Left ventricle myocardium inferior (tissue), 1 donor: ENCODE data around the gene CENPM. TPM values are rescaled to one million over a fixed set of nuclear protein-coding genes. Genes with fewer than 3 reads are reported as not detected.
A peak's percentile ranks its signal among the peaks of the same experiment; 100 is the strongest.

ENCODE experiments used
- DNase-seq: peaks from one replicate; pipeline ENCODE4 v3.0.0-alpha.2; 2020
- H3K27ac ChIP-seq: fragments of 200-600 bp; replicated peaks from 2 replicates; pipeline ENCODE4 v1.8.0; 2021
- H3K27me3 ChIP-seq: fragments of 200-600 bp; 2 replicates; pipeline ENCODE4 v1.8.0; 2021; ENCODE audit warnings: low read depth
- H3K36me3 ChIP-seq: fragments of 200-600 bp; 2 replicates; pipeline ENCODE4 v1.8.0; 2021
- H3K4me1 ChIP-seq: fragments of 200-600 bp; 2 replicates; pipeline ENCODE4 v1.8.0; 2021
- H3K4me3 ChIP-seq: fragments of 200-600 bp; 2 replicates; pipeline ENCODE4 v1.8.0; 2021; ENCODE audit warnings: mild to moderate bottlenecking, moderate library complexity
- H3K9me3 ChIP-seq: fragments of 200-600 bp; replicated peaks from 2 replicates; pipeline ENCODE4 v1.8.0; 2021
- intact Hi-C: fragments of 100-400 bp; cut with micrococcal nuclease; formaldehyde crosslinking; loops from one replicate; pipeline ENCODE4 v1.11.0; 2022
- total RNA-seq: library from RNA; stranded (reverse); fragmentation: NEBNext Ultra II Directional; extraction: Animal tissue kit (Norgen Biotek cat#: 25700); gene quantifications from one replicate; pipeline ENCODE4 v1.2.1, GENCODE V29; 2021
- TF ChIP-seq, protein P1 (sequence below): fragments of 200-600 bp; IDR thresholded peaks from 2 replicates; pipeline ENCODE4 v1.8.0; 2021; ENCODE audit warnings: antibody characterized with exemption, mild to moderate bottlenecking, borderline replicate concordance
- donor health status: DM: no; HTN: yes; CAD: no; lungs with severe emphysema.

The CENPM gene
- total RNA-seq, 1 donor from 2014 or later, result 0.47 TPM

DNA sequence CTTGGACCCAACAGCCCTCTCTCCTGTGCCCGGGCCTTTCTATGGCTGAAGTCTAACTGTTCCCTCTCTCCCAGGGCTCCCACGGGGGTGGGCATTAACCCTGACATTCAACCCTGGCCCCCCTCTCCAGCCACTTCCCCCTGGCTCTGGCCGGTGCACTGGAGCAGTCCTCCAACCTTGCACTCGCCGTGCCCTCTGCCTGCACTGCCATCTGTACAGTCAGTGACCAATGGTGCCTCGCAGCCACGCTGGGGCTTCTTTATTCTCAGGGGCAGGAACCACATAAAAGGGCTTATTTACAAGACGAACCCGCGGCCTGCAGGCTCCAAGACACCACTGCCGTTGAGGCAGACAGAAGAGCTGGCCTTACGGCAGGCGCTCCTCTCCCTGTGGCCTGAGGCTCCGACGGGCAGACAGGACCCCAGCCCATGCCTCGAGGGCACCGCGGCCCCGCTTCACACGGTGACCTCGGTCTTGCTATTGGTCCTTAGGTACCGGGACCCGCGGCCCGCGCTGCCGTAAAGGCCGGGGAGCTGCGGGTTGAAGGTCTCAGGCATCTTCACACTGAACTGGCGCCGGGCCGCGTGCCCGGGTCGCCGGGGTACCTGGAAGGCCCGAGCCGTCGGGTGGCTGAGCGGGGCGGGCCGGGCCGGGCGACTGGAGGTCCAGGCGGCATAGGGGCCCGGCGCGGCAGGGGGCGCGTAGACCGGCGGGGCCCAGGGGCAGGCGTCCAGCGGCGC is 37.5 kb downstream of the CENPM start:
- Histone ChIP-seq H3K9me3 (no peaks in the 10 kb centered on the region), H3K4me3 (peak overlapping the region; percentile 64), H3K27ac (peak overlapping the region; percentile 82), H3K27me3 (peaks cover 53% of the 10 kb centered on the region), H3K4me1 (peaks cover 34% of the 10 kb centered on the region), H3K36me3 (peaks cover 31% of the 10 kb centered on the region)
- no peak for DNase-seq
- TF ChIP-seq, protein P1, sequence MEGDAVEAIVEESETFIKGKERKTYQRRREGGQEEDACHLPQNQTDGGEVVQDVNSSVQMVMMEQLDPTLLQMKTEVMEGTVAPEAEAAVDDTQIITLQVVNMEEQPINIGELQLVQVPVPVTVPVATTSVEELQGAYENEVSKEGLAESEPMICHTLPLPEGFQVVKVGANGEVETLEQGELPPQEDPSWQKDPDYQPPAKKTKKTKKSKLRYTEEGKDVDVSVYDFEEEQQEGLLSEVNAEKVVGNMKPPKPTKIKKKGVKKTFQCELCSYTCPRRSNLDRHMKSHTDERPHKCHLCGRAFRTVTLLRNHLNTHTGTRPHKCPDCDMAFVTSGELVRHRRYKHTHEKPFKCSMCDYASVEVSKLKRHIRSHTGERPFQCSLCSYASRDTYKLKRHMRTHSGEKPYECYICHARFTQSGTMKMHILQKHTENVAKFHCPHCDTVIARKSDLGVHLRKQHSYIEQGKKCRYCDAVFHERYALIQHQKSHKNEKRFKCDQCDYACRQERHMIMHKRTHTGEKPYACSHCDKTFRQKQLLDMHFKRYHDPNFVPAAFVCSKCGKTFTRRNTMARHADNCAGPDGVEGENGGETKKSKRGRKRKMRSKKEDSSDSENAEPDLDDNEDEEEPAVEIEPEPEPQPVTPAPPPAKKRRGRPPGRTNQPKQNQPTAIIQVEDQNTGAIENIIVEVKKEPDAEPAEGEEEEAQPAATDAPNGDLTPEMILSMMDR, result no peak
- intact Hi-C loops, result no loop called here

DNA sequence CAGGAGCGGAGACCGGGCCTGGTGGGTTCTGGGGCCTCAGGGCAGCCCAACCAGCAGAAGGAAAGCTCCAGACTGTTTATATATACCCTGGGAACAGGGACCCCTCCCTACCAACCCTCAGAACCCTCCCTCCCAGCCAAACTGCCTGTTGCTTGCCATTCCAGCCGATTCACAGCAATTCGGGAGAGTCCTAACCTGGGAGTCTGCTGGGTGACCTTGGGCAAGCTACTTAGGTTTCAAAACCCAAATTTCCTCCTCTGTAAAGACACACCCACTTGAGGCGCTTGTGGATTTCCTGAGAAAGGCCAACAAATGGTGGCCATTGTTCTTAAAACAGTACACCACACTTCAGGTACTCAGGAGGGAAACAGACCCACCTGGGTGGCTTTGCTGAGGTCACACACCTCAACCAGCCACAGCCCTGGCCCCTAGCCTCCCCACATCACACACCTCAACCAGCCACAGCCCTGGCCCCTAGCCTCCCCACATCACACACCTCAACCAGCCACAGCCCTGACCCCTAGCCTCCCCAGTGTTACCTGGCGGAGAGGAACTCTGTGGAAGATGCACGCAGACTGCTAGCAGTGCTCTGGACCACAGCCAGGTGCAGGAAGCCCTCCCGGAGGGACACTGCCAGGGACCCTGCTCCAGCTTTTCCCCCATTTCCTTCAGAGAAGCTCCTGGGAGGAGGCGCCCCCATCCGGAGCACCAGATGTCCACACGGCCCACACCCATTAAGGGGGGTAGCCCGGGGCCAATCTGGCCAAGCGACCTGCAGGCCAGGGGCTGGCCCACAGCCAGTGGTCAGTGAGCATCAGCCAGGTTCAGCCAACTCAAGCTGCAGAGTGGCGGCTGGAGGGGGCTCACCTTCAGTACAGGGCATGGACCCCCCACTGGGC is 38.3 kb downstream of the CENPM start:
- intact Hi-C loops, result no loop called here
- Histone ChIP-seq H3K4me1 (peaks cover 36% of the 10 kb centered on the region), H3K27ac (peak overlapping the region; percentile 82), H3K27me3 (peaks cover 45% of the 10 kb centered on the region), H3K9me3 (no peaks in the 10 kb centered on the region), H3K4me3 (no peak overlapping the region), H3K36me3 (peaks cover 39% of the 10 kb centered on the region)
- TF ChIP-seq, protein P1, result no peak
- DNase-seq, result no peak

DNA sequence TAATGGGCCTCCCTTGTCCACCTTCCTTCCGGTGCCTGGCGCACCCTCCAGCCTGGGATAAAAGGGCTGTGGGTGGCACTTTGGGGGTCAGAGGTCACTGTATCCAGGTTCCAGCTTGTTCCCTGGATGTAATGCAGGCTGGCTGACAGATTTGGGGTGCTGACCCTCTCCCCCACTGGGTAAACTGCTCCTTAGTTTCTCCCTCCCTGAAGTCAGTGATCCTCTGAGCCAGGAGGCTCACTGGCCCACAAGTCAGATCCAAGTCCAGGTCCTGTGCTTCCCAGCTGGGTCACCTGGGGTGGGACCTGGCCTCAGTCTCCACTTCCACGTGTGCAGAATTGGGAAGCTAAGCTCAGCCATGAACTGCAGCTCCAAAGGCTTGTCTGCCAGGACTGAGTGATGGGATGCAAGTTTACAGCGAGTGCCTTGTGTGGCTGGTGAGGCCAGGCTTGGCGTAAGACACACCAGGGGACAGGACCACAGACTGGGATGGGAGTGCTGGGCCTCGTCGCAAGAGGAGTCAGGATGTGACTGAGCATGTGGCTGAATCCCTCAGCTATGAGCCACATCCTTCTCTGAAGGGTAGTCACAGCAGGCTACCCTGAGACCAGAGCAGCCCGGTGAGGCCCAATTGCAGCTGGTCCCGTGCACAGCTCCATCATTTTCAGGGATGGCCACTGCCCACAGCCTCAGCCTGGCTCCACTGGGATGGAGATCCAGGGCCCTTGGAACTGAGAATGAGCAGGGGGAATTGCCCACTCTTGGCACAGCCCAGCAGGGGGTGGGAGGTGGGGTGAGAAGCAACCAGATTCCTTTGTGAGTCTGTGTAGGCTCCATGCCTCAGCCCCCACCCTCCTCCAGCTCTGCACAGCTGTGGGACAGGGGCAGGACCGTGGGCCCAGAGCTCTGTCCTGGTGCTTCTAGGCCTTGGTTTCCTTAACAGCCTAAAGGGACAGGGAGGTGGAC is 39.2 kb downstream of the CENPM start:
- peaks cover 45% of the 10 kb centered on the region for H3K4me1 ChIP-seq
- intact Hi-C loops, result no loop called here
- DNase-seq, result no peak
- H3K27ac ChIP-seq, result peak overlapping the region; percentile 82
- H3K27me3 ChIP-seq, result peaks cover 36% of the 10 kb centered on the region
- no peaks in the 10 kb centered on the region for H3K9me3 ChIP-seq
- peaks cover 41% of the 10 kb centered on the region for H3K36me3 ChIP-seq
- H3K4me3 ChIP-seq, result no peak overlapping the region
- TF ChIP-seq, protein P1, result no peak

DNA sequence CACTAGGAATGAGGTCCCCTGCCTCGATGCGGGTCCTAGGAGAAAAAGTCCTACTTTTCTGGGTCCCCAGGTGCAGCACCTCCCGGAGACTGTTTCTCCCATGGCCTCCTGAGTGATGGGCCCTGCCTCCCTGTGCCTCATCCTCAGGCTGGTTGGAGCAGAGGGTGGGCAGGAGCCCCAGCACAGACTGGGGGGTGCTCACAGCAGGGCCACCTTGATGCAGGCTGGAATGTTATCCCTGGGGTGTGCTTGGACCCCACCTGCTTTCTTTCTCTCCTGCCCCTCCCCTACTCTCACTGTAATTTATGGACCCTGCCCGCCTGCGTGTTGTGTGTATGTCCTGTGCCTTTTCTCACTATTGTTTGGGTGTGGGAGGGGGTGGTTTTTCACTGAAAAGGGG is 40.1 kb downstream of the CENPM start:
- Histone ChIP-seq H3K4me3 (no peak overlapping the region), H3K4me1 (peaks cover 50% of the 10 kb centered on the region), H3K36me3 (peaks cover 41% of the 10 kb centered on the region), H3K27ac (no peak overlapping the region), H3K9me3 (no peaks in the 10 kb centered on the region), H3K27me3 (peaks cover 27% of the 10 kb centered on the region)
- no peak for DNase-seq
- TF ChIP-seq, protein P1, result no peak
- intact Hi-C loops, result no loop called here
